GM19452 (cell line): ENCODE results near the gene DOK3.

Experiments used
- ATAC-seq: cut with Tn5 transposase; IDR thresholded peaks from one replicate; pipeline ENCODE4 v1.9.1; 2021; ENCODE audit not compliant: unreplicated experiment

The DOK3 gene

DNA sequence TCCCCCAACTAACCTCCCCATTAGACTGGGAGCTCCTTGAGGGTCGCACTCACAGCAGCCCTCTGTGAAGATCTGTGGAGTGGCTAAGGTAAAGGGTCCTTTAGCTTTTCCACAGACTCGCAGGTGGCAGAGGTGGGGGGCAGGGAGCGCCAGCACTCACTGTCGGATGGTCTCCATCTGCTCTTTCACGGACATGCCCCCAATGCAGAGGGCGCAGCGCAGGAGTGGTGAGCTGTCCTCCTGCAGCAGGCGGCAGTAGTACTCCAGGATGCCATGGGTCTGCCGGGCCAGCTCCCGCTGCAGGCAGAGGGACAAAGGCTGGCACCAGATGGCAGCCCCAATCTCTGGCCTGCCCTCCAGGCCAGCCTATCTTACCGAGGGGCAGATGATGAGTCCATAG lies 4.9 kb upstream of the DOK3 start:
- ATAC-seq, result no peak

GRCh38 chr5:177513500-177513899 lies 3.9 kb upstream of the DOK3 start:
- no peak for ATAC-seq

GRCh38 chr5:177512736-177513380 lies 3.2 kb upstream of the DOK3 start:
- no peak for ATAC-seq

- no peak for ATAC-seq
Measured at GRCh38 chr5:177511796-177512675, 2.4 kb upstream of the DOK3 start.

DNA sequence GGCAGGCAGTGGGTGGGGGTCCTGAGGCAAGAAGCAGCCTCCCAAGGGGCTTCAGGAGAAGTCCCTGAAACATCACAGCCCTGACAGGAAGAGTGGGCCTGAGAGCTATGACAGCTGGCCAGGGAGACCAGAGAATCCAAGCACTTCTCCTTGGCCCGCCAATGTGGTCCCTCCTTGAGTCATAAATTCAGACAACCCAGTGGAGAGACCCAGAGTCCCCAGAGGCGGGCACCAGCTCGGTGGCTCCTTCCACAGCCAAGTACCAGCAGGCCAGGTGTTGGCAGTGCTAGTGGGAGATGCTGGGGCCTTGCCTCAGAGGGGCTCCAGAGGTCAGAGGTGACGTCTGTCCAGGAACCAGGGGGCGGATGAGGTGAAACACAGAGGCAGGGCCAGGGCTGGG lies 1.6 kb upstream of the DOK3 start:
- ATAC-seq, result no peak

- peak; percentile 47 for ATAC-seq
Measured at GRCh38 chr5:177510567-177511053, 984 bp upstream of the DOK3 start.

- ATAC-seq, result peak; percentile 33
Measured at GRCh38 chr5:177509991-177510566, 453 bp upstream of the DOK3 start.

- no peak for ATAC-seq
Measured at GRCh38 chr5:177508837-177509236, 789 bp downstream of the DOK3 start.

DNA sequence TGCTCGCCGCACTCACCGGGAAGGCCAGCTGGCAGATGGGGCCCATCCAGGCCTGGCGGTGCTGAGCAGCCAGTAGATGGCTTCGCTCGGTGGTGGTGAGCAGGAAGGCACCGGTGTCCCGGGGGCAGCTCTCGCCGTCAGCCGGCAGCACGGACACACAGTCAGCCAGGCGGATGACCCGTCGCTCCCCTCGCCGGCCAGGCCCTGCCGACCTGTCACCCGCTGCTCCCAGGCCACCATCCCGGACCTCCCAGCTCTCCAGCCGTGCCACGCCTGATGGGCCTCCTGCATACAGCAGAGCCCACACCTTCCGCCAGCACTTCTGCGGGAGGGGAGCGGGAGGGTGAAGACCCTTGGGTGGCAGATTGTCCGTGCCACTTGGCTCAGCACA lies 1.4 kb downstream of the DOK3 start:
- ATAC-seq, result no peak

DNA sequence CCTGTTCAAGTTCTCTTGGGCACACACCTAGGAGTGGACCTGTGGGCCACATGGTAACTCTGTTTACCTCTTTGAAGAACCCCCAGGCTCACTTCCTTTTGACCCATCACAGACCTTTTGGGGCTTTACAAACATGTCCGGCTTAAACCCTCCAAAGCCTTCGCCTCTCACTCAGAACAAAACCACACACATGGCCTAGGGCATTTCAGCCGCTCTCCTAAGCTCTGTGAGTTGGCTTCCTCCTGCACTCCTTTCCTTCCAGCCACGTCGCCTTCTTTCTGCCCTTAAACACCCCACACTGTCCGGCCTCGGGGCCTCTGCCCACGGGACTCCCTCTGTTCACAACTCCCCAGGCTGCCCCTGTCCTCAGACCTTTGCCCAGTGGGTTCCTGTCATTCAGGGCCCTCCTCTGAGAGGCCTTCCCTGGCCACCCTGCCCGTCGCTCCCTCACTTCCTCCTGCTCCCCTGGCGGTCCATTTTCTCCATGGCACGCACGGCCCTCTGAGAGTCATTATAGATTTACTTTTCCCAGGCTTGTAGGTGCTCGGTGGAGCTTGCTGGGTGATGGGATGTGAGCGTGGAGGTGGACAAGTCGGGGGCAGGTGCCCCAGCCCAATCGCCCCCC lies 1.9 kb downstream of the DOK3 start:
- ATAC-seq, result no peak

DNA sequence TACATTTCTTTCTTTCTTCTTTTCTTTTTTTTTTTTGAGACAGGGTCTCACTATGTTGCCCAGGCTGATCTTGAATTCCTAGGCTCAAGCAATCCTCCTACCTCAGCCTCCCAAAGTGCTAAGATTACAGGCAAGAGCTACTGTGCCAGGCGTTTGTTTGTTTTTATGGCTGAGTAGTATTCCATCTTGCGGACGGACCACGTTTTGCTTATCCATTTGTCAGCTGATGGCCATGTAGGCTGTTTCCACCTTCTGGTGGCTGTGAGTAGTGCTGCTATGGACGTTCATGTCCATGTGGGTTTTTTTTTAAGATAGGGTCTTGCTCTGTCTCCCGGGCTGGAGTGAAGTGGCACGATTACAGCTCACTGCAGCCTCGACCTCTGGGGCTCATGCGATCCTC lies 2.5 kb downstream of the DOK3 start:
- no peak for ATAC-seq

GRCh38 chr5:177505075-177505474 lies 4.6 kb downstream of the DOK3 start:
- ATAC-seq, result no peak

DNA sequence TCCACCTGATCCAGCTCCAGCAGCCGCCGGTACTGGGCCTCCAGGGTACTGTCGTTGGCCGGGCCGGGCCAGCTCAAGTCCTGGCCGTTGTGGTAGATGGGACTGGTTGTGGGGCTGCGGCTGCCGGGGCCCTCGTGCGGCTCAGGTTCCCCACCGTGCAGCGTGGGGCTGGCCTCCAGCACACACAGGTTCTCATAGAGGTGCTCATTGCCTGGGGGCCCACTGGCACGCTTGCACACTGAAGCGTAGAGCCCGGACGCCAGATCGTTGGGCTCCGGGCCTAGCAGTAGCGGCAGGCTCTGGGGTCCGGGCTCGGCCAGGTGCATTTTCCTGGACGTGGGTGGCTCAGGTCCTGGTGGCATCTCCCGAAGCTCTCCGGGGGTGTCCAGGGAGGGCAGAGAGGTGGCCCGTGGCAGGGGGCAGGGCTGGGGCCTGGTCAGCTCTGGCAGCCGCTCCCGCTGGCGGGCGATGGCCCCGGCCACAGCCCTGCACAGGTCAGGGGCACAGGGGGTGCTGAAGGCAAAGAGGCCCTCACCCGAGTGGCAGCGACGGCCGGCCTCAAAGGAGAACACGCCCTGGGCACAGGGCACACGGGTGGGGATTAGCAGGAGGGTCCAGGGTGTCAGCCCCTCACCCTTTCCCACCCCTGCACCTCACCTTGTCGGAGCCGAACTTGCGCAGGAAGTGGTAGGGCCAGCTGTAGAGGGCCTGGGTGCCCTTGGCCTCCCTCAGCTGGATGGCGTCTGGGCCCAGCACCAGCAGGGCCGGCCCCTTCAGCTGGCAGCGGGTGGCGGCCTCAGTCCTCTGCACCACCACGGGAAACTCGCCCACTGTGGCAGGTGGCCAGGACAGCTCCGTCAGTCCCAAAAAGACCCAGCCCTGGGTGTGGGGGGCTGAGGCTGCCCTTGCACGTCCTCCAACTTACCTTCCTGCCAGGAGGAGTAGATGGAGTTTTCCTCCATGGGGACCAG lies 5.3 kb downstream of the DOK3 start:
- no peak for ATAC-seq

DNA sequence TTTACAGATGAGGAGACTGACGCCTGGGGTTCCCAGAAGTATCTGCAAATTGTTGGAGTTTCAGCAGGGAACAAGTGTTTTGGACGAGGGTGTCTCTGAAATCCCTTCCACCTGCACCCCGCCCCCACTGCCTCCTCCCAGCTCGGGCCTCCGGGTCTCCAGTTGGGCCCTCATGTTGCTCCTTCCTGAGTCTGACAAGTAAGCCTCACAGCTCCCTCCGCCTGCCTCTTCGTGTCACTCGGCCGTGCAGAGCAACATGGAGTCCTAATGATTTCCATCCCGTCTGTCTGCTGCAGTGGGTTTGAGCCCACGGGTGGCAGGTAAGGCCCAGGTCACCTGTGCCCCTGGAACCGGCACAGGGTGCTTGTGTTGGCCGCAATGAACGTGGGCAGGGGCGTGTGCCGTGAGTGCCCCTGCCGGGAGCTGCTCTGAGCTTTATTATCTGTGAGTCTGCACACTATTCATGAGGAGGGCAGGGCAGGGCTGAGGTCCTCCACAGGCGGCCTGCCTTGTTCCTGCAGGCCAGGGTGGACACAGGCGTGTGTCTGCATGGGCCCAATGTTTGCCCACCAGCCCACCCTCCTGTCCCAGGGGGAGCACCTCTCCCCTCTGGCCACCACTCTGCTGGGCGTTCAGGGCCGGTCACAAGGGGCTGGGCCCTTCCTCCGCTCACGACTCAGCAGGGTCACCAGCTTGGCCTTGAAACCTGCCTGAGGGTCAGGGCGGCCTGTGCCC lies 6.1 kb downstream of the DOK3 start:
- ATAC-seq, result no peak

DNA sequence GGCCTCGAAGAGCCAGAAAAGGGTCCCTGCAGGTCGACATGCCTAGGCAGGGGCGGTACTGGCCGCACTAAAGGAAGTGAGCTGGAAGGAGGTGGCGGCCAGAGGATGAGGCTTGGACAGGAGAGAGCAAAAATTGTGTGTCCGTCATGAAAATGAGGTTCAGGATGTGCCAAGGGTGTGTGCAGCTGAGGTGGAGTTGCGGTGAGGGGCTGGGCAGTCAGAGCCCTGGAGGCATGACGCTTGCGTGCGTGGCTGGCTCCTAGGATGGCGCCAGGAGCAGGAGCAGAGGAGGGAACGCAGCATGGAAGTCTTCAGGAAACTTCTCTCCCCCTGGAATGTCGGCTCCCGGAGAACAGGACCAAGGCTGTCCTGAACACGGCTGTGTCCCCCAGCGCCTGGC lies 6.7 kb downstream of the DOK3 start:
- no peak for ATAC-seq

DNA sequence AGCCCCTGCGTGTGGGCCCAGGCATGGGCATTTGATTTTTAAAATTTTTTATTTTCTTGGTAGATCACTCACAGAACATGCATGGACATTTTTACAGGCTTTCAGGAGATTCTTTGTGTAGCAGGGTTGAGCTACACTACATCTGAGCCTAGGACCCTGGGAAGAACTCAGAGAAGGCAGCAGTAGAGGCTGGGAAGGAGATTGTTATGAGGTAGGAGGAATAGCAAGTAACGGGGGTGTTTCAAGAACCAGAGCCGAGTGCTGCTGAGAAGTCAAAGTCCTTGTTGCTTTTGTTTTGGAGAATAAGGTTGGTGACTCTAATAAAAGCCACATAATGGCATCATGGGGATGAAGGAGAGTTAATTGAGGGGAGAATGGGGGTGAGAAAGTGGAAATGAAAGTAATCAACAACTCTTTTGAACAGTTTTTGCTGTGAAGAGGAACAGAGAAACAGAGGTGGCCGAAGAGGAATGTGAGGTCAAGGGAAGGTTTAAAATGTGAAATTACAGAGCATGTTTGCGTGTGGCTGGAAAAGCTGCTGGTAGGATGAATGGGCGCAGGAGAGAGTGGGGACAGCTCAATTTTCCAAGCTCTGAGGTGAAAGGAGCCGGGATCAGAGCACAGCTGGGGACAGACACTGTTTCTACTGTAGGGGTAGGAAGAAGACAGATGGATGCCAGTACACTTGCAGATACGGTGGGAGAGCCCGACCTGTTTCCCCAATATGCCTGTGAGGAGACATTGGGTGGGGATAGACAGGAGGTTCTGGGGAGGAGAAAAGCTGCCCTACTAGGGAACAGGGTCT lies 7.5 kb downstream of the DOK3 start:
- ATAC-seq, result no peak

- peak; percentile 31 for ATAC-seq
Measured at GRCh38 chr5:177500685-177501522, 8.7 kb downstream of the DOK3 start.

DNA sequence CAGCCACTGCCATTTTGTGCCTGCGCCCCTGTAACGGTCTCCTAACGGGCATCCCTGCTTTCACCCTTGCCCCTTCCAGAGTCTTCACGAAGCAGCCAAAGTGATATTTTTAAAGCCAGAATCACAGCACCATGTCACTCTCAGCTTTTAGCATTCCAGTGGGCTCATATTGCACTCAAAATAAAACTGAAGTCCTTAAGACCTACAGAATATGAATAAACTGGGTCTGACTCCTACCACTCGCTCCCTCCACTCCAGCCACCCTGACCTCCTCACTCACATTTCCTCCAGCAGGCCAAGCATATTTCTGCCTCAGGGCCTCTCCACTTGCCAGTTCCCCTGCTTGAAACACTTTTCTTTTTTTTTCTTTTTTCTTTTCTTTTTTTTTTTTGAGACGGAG lies 9.8 kb downstream of the DOK3 start:
- ATAC-seq, result no peak
